ENCODE data around the gene CLIC2.
"Not testable (repeated sequence)": the region's sequence is repeated elsewhere in the genome, so short reads cannot be mapped to it uniquely, and the experiment has no call there.

Gene CLIC2

DNA sequence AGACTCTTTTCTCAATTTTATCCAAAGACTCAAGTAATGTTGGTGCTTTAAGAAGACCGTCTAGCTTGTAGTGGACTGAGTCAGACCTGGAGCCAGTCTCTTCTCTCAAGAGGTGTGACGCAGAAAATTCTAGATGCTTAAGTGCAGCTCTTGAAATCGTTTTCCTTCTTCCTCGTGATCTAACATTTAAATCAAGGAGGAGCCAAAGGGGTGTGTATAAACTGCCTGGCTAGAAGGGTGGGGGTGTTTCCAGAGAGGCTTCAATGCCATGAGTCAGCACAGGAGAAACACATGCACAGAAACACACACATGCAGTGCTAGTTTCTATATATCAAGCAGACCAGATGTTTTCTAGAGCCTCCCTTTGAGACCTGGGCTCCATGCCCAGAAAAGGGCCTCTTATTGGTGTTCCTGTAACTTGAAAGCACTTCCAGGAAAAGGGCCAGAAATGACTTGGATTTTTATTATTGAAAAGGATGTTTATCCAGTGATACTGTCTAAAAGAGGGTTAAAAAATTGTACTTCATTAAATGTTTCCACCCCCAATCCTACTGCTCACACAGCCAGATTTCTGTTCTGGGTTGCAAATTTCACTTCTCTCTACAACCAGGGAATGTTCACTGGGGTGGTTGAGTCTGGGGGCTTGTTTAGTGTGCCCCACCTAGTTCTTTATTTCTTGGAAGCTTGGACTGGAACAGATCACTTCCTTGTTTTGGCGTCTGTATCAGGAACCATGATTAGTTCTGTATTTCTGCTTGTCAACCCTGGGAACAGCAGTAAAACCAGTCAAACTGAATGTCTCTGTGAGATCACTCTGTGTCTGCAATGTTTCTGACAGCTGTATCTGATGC, at the start of gene CLIC2:
Gene CLIC2 (minus strand): TSS at position 129 of the 851 bp plus-strand sequence. CDS start 187 bp downstream, outside the sequence.
- in situ Hi-C loops (cut with HindIII; ENCODE audit: low sequenced_read_pairs): no loop called here
- TF ChIP-seq CTCF (IDR thresholded peaks at IDR 0.05; ENCODE audit: low read depth, low read length): no peak
- DNase-seq (ENCODE audit: low read depth, low spot score): peak; percentile 81
- no peak within 1 kb of the TSS for H3K4me3 ChIP-seq (ENCODE audit: low read depth, low read length)

DNA sequence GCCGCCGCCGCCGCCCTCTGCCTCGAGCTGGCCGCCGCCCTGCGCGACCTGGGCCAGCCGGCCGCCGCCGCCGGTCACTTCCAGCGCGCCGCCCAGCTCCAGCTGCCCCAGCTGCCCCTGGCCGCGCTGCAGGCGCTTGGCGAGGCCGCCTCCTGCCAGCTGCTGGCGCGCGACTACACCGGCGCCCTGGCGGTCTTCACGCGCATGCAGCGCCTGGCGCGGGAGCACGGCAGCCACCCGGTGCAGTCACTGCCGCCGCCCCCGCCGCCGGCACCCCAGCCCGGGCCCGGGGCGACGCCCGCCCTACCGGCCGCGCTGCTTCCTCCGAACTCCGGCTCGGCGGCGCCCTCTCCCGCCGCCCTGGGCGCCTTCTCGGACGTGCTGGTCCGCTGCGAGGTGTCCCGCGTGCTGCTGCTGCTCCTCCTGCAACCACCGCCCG, 48.1 kb upstream of the CLIC2 start:
- DNase-seq (ENCODE audit: low read depth, low spot score); in situ Hi-C loops (cut with HindIII; ENCODE audit: low sequenced_read_pairs); H3K4me3 ChIP-seq (ENCODE audit: low read depth, low read length): not testable (repeated sequence)

- DNase-seq (ENCODE audit: low read depth, low spot score); H3K4me3 ChIP-seq (ENCODE audit: low read depth, low read length); in situ Hi-C loops (cut with HindIII; ENCODE audit: low sequenced_read_pairs): not testable (repeated sequence)
These were observed 47.6 kb upstream of the CLIC2 start, which contains the start of gene F8A2 for GRCh38 chrX:155381843-155382528. F8A2 (plus strand) TSS chrX:155382095; CDS start chrX:155382115, 20 bp downstream.

GRCh38 chrX:155379802-155380201, 45.4 kb upstream of the CLIC2 start:
- DNase-seq (ENCODE audit: low read depth, low spot score); in situ Hi-C loops (cut with HindIII; ENCODE audit: low sequenced_read_pairs); H3K4me3 ChIP-seq (ENCODE audit: low read depth, low read length): not testable (repeated sequence)

GRCh38 chrX:155373777-155374458, 39.5 kb upstream of the CLIC2 start:
- H3K4me3 ChIP-seq (ENCODE audit: low read depth, low read length); DNase-seq (ENCODE audit: low read depth, low spot score); in situ Hi-C loops (cut with HindIII; ENCODE audit: low sequenced_read_pairs): not testable (repeated sequence)

DNA sequence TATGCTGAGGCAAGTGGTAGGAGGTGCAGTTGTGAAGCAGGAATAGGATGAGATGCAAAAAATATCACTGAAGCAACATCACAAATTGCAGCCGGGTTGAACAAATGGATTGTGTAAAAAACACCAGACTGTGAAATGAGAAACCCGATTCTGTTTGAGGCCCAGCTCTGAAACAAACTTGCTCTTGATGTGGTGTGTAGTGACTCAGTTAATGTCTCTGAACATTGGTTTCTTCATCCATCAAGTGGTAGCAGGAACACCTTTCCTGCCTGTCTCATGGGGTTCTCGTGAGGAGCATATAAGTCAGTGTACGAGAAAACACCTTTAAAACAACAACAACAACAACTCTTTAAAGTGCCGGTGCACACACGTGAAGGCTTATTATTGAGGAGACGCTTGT, 29.3 kb upstream of the CLIC2 start:
- DNase-seq (ENCODE audit: low read depth, low spot score); in situ Hi-C loops (cut with HindIII; ENCODE audit: low sequenced_read_pairs); H3K4me3 ChIP-seq (ENCODE audit: low read depth, low read length): not testable (repeated sequence)

DNA sequence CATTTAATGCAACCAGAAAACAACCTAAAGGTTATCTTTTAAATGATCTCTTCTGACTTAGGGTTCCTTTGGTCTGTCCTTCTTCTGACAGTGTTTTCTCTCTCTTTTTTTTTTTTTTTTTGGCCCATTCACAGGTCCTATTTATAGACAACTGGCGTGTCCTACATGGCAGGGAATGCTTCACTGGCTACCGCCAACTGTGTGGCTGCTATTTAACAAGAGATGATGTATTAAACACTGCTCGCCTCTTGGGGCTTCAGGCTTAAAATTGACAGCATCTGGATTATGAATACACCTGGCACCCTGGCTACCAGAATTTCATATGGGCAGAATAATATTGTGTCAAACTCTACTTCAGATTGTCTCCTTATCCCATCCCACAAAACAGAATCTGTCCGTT, 15.0 kb upstream of the CLIC2 start:
- in situ Hi-C loops (cut with HindIII; ENCODE audit: low sequenced_read_pairs); H3K4me3 ChIP-seq (ENCODE audit: low read depth, low read length); DNase-seq (ENCODE audit: low read depth, low spot score): not testable (repeated sequence)

GRCh38 chrX:155345689-155346088, 11.3 kb upstream of the CLIC2 start:
- H3K4me3 ChIP-seq (ENCODE audit: low read depth, low read length); DNase-seq (ENCODE audit: low read depth, low spot score); in situ Hi-C loops (cut with HindIII; ENCODE audit: low sequenced_read_pairs): not testable (repeated sequence)

DNA sequence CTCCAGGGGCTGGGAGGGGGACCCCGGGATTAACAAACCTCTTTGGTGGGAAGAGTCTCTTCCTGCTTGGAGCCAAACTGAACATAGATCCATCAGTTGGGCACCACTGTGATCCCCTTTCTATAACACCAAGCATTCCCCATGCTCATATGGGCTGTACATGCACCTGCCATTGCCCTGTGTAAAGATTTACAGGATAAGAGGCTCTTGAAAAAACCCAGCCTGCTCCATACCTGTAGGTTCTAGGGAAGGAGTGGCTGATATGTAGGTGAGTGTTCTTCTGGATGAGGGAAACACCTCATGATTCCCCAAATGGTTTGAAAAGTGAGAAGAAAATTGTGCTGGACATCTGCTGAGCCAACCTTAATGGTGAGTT, 911 bp upstream of the CLIC2 start:
- DNase-seq (ENCODE audit: low read depth, low spot score); in situ Hi-C loops (cut with HindIII; ENCODE audit: low sequenced_read_pairs); H3K4me3 ChIP-seq (ENCODE audit: low read depth, low read length): not testable (repeated sequence)

DNA sequence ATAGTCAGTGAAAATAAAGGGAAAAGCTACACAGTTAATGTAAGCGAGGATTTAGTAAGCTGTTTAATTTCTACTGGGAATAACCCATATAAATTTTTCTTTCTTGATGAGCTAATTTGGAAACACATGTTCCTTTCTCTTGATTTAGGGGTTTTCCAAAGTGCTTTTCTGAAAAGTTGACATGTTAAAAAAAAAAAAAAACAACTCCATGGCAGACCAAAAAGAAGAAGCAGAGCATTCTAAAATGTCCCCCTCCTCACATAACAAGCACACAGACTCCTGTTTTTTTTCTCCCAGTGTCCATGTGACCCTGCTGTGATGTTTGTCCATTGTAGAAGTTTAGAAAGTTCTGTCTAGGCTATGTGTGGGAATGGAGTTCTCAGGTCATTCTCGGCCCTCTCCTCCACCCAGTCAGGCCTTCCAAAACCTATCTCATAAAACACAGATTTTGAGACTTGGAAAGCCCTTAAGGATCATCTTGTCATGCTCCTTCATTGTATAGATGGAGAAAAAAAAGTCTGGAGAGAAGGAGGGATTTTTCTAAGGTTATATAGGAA, 792 bp downstream of the CLIC2 start:
- H3K4me3 ChIP-seq (ENCODE audit: low read depth, low read length): no peak overlapping the region
- no peak for DNase-seq (ENCODE audit: low read depth, low spot score)
- TF ChIP-seq CTCF (IDR thresholded peaks at IDR 0.05; ENCODE audit: low read depth, low read length): no peak
- in situ Hi-C loops (cut with HindIII; ENCODE audit: low sequenced_read_pairs): no loop called here

Data from astrocyte of the spinal cord (primary cell).